Memory B cell (primary cell): ENCODE measurements around the gene HPD.
A peak's percentile ranks its signal among the peaks of the same experiment; 100 is the strongest.

Experiments used
- ATAC-seq: fragments of 150-1000 bp; cut with Tn5 transposase; 2 replicates; pipeline ENCODE4 v1.10.0; 2021; ENCODE audit warnings: low read depth, mild to moderate bottlenecking, moderate library complexity
- DNase-seq, 2 donors: peaks; one replicate each; pipeline ENCODE4 v3.0.0; 2022; ENCODE audit warnings: low spot score in 2 of 2
- H3K27ac Mint-ChIP-seq: one replicate; pipeline ENCODE4 v1.8.0; 2022; ENCODE audit warnings: mild to moderate bottlenecking, moderate library complexity, mixed read lengths
- H3K27me3 Mint-ChIP-seq: one replicate; pipeline ENCODE4 v1.8.0; 2022; ENCODE audit warnings: mixed read lengths
- H3K36me3 Mint-ChIP-seq: one replicate; pipeline ENCODE4 v1.8.0; 2022; ENCODE audit warnings: mild to moderate bottlenecking, mixed read lengths
- H3K4me1 Mint-ChIP-seq: one replicate; pipeline ENCODE4 v1.8.0; 2022; ENCODE audit warnings: mixed read lengths
- H3K4me3 Mint-ChIP-seq: one replicate; pipeline ENCODE4 v1.8.0; 2022; ENCODE audit warnings: mild to moderate bottlenecking, moderate library complexity, mixed read lengths
- H3K9me3 Mint-ChIP-seq: one replicate; pipeline ENCODE4 v1.8.0; 2022; ENCODE audit warnings: mixed read lengths

HPD gene

DNA sequence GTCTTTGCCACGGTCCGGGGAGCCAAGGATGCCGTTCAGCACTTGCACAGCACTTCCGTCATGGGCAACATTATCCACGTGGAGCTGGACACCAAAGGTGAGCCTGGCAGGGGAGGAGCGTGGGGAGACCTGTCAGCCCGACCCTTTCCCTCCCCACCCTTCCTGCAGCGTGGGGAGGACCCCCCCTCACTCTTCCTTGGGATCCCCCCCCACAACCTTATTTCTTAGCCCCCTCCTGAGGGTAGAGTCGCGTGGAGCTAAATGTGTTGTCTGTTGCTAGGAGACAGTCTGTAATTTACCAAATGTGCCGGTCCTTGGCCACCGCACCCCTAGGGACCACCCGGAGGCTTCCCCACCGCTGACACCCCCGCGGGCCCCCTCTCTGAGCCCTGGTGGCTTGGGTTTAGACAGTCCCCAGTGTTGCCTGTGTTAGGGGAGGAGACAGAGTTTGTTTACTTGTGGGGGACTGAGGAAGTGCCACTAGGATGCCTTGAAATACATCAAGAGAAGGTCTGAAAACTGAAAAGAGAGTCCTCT is 52.6 kb downstream of the HPD start:
- Mint-ChIP-seq H3K4me3 (peak overlapping the region; percentile 93), H3K27ac (peak overlapping the region; percentile 90), H3K27me3 (no peaks in the 10 kb centered on the region), H3K4me1 (peaks cover 28% of the 10 kb centered on the region), H3K9me3 (no peaks in the 10 kb centered on the region), H3K36me3 (peaks cover 11% of the 10 kb centered on the region)
- DNase-seq (peak; percentile 54 to 66), ATAC-seq (peak; percentile 44)

DNA sequence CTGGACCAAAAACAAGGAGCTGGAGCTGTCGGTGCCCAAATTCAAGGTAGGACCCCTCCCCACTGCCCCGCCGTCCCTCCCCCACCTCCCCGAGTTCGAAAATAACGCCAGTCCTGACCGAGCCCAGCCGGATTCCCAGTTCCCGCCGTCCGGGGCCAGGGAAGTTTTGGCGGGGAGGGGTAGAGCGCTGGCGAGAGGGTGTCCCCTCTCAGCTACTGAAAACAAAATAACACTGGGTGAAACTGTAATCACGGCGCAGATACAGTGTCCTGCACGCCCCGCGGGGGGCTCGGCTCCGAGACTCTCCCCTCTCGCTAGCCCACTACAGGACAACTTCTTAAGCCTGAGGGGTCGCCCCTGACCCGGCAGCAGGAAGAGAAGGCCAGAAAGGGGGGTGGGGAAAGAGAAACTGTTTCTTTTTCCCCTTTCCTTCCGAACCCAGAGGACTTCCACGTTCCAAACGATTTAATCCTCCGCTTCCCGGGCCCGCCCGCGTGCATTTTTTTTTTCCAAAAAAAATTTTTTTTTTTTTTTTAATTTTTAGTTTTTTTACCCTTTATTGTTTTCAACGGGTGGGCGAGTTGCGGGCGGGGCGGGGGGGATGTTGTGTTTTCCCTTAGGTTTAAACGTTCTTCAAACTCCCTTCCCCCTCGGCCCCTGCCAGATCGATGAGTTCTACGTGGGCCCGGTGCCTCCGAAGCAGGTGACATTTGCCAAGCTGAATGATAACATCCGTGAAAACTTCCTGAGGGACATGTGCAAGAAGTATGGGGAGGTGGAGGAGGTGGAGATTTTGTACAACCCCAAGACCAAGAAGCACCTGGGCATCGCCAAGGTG is 53.3 kb downstream of the HPD start:
- Mint-ChIP-seq H3K4me3 (peak overlapping the region; percentile 97), H3K9me3 (no peaks in the 10 kb centered on the region), H3K36me3 (peaks cover 11% of the 10 kb centered on the region), H3K4me1 (peaks cover 24% of the 10 kb centered on the region), H3K27me3 (no peaks in the 10 kb centered on the region), H3K27ac (peak overlapping the region; percentile 90)
- peak; percentile 25 to 62 for DNase-seq
- ATAC-seq: no peak

DNA sequence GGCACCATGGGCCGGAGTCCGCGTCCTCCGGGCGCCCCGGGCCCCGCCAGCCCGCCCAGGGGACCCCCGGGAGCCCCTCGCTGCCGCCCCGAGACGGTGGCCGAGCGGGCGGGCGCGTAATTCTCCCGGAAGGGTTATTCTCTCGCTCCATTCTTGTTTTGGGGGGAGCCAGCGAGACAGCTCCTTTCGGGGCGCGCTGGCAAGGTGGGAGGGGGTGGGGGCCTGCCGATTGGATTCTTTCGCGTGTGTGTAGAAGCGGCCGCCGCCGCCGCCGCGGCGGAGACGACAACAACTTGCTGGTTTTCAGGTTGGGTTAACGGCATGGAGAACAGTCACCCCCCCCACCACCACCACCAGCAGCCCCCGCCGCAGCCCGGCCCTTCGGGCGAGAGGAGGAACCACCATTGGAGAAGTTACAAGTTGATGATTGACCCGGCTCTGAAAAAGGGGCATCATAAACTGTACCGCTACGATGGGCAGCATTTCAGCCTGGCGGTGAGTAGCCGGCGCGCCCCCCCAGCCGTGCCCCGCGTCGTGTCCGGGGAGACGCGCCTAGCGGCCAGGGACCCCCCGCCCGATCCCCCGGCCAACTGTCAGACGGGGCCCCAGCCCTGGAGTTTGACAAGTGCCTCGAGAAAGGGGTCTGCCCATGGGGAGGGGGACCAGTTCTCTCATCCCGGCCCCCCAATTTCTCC is 54.1 kb downstream of the HPD start:
- DNase-seq: peak; percentile 59
- H3K4me3 Mint-ChIP-seq: peak overlapping the region; percentile 97
- no peaks in the 10 kb centered on the region for H3K9me3 Mint-ChIP-seq
- H3K4me1 Mint-ChIP-seq: peaks cover 24% of the 10 kb centered on the region
- ATAC-seq: peak; percentile 10
- H3K36me3 Mint-ChIP-seq: peaks cover 9% of the 10 kb centered on the region
- no peaks in the 10 kb centered on the region for H3K27me3 Mint-ChIP-seq
- peak overlapping the region; percentile 90 for H3K27ac Mint-ChIP-seq

DNA sequence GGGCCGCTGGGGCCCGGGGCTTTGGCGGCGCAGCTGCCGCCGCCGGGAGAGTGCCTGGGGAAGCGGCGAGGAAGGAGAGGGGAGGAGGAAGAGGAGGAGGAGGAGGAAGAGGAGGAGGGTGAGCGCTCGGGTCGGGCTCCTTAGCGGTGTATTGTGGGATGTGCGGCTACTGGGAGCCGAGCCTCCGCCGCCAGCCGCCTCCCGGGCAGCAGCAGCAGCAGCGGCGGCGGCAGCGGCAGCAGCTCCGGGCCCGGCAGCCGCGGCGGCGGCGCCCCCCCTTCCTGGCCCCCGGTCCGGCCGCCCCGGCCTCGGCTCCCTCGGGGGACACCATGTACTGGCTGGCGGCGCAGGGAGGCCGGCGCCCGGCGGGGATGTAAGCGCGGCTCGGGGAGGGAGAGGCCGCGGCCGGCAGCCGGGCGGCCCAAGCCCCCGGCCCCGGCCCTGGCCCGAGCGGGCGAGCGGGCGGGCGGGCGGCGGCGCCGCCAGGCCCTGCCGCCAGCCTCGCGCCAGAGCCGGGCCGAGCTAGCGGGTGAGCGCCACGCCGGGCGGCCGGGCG is 54.7 kb downstream of the HPD start, which contains the start of gene SETD1B:
Gene SETD1B (plus strand): TSS at position 149 of the 556 bp plus-strand sequence. CDS start 729 bp downstream, outside the sequence.
- peak within 1 kb of the TSS; percentile 97 for H3K4me3 Mint-ChIP-seq
- no peaks in the 10 kb centered on the region for H3K9me3 Mint-ChIP-seq
- H3K4me1 Mint-ChIP-seq: peaks cover 27% of the 10 kb centered on the region
- peak within 1 kb of the TSS; percentile 95 for H3K27ac Mint-ChIP-seq
- H3K27me3 Mint-ChIP-seq: no peaks in the 10 kb centered on the region
- no peak for ATAC-seq
- DNase-seq: peak; percentile 46 to 72
- peaks cover 6% of the 10 kb centered on the region for H3K36me3 Mint-ChIP-seq

DNA sequence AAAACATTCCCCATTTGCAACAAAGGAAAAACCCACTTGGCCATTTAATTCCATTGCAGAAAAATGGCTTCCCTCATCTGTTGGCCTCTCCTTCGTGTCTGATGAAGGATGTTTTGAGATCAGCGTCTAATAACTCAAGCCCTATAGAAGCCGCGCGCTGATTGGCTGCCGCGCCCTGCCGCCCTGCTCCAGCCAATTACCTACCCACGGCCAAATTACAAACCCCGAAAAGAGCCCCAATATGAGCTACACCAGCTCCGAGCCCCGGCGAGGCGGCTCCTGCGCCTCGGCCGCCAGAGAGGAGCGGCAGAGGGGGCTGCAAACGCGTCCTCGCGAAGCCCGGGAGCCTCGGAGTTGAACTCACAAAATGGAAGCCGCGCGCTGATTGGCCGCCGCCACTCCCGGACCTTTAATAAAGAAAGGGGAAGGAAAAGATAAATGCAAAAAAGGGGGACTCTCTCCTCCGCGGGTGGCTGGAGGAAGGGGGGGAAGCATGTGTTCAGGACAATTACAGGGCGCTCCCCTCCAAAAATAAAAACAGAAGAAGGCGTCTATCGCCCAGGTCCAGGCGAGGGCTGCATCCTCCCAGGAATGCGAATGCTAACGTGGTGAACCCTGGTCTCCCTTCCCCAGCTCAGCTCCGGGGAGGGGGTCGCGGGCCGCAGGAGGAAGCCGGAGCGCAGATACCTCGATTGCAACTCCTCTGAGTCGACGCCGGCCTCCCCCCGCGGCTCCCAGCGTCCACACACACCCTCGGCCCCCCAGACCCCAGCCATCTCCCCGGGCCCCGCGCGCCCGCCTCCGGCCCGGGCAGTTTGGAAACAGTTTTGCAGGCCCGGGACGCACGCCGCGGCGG is 55.6 kb downstream of the HPD start:
- Mint-ChIP-seq H3K27ac (peak overlapping the region; percentile 95), H3K4me3 (peak overlapping the region; percentile 88), H3K27me3 (no peaks in the 10 kb centered on the region), H3K36me3 (peaks cover 3% of the 10 kb centered on the region), H3K4me1 (peaks cover 32% of the 10 kb centered on the region), H3K9me3 (no peaks in the 10 kb centered on the region)
- DNase-seq (peak; percentile 94 to 95), ATAC-seq (peak; percentile 50)

DNA sequence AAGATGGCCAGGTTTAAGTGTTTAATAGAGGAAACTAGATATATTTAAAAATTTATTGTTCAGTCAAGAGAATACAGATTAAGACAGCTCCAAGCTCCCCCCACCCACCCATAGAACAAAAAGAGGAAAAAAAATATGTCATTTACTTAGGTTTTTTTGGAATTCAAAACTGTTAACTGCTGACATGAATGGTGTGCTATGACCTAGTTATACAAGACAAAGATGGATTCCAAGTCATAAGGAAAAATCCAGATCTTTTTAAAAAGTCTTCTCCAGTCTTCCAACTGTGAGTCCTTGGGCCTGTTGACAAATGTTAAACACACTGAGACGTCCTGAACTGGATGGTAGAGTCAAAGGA is 56.2 kb downstream of the HPD start:
- ATAC-seq: no peak
- Mint-ChIP-seq H3K4me1 (peaks cover 29% of the 10 kb centered on the region), H3K36me3 (peaks cover 3% of the 10 kb centered on the region)

DNA sequence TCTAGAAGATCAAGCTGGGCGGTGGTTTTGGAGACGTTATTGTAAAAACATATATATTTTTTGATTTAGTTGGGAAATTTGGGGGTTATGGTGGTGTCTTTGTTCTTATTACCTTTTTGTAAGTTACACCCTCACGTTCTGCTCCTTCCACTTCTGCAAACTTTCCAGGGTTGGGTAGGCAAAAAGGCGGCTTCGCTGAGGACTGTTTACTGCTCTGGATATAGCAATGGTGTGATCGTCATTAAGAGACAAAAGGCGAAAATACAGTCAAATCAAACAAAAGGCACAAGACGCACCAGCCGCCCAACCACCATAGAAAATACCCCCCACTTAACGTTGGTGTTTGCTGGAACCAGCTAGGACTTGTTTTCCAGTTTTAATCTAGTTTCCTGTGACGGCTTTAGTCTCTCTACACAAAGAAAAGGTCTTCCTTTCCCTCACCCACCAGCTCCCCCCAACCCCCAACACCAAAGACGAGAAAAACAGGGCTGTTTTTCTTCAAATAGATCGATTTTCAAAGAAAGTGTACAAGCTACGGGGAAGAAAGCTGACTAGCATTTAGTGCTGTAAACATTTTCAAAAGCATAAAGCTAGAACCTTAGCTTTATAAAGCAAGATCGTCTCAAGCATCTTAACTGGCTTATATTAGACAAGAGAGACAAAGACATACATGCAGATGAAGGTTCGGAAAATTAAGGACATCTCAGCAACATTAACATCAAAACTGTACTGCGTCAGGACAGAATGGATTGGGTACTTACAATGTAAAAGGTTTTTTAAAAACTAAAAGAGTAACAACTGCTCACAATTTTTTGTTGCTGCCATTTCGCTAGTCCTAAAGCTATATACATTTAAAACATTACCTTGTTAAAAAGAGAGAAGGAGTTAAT is 56.8 kb downstream of the HPD start:
- H3K27ac Mint-ChIP-seq: peak overlapping the region; percentile 95
- no peak for ATAC-seq
- no peaks in the 10 kb centered on the region for H3K27me3 Mint-ChIP-seq
- no peak for DNase-seq
- H3K4me1 Mint-ChIP-seq: peaks cover 28% of the 10 kb centered on the region
- H3K9me3 Mint-ChIP-seq: no peaks in the 10 kb centered on the region
- peaks cover 3% of the 10 kb centered on the region for H3K36me3 Mint-ChIP-seq
- peak overlapping the region; percentile 88 for H3K4me3 Mint-ChIP-seq

More for the DNA sequence above, 56.2 kb downstream of the HPD start:
- no peak for DNase-seq
- no peaks in the 10 kb centered on the region for H3K27me3 Mint-ChIP-seq
- H3K9me3 Mint-ChIP-seq: no peaks in the 10 kb centered on the region
- H3K27ac Mint-ChIP-seq: peak overlapping the region; percentile 95
- H3K4me3 Mint-ChIP-seq: peak overlapping the region; percentile 88

DNA sequence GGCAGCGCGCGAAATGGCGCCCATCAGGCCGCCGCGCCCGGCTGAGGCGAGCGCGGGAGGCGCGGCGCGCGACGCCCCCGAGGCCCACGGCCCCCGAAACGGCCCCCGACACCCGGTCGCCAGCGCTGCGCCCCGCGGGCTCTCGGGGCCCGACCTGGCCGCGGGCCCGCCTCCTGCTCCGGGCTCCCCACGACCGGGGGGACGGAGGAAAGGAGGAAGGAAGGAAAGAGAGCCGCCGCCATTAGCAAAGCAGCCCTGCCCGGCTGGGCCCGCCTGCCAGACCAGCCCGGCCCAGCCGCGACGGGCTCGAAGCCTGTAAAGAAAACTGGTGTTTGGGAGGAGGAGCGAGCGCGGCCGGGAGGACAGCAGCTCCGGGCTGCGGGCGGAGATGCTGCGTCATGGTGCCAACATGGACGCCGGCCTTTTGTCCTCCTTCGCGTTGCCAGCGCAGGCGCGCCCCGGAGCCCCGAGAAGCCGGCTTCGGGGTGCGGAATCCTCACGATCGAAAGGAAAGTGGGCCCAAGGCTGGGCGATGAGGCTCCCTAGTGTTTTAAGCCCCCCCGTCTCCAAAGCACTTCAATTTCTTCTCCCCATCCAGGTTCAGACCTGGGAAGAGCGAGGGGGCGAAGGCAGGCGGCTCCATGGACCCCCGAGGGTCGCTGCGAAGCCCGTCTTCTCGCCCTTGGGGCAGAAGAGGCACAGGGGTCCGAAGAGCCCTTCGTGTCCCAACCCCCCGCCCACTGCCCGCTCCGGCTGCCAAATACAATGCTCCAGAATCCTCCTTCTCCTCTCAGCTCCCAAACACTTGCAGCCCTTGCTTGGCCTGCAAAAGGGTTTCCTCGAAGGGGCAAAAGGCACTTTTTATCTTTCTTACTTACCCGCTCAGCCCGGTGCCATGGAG is 57.7 kb downstream of the HPD start:
- Mint-ChIP-seq H3K27ac (peak overlapping the region; percentile 95), H3K36me3 (no peaks in the 10 kb centered on the region), H3K4me3 (peak overlapping the region; percentile 88), H3K9me3 (no peaks in the 10 kb centered on the region), H3K27me3 (no peaks in the 10 kb centered on the region), H3K4me1 (peaks cover 23% of the 10 kb centered on the region)
- DNase-seq (peak in 1 of 2 donors; percentile 52), ATAC-seq (peak; percentile 5)

DNA sequence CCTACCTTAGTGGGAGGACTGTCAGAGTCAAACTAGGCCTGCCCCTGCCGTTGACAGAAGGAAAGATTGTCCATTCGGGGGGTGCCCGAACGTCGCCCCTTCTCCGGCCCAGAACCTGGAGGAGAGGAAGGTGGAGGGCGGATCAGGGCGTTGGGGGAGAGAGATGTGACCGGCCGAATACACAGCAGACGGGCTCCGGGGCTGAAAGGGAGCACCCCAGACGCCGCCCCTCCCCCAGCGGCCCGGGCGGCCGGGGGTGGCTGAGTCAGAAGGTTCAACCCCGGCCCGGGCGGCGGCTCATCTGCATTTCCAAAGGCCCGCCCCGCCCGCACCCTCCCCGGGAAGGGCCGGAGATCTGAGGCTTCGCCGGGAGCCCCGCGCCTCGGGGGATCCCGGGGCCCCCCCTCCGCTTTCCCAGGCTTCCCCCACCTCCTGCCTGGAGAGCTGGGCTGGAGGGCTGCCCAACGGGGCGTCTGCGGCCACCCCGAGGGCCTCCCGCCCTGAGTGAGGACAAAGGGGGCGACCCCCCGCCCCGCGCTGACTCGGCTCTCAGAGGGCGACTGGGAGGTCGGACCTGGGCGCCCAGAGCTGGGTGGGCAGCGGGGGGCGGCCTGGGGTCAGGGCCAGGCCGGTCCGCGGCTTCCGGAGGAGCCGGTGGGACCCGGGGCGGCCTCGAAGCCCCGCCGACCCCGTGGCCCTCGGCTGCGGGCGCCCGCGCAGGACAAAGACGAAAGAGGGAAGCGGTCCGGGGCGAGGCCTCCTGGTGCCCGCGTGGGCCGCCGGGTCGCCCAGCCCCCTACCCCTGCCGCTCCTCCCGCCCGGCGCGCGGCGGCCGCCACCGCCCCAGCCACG is 58.6 kb downstream of the HPD start:
- no peaks in the 10 kb centered on the region for H3K9me3 Mint-ChIP-seq
- H3K36me3 Mint-ChIP-seq: peaks cover 2% of the 10 kb centered on the region
- H3K4me1 Mint-ChIP-seq: peaks cover 22% of the 10 kb centered on the region
- DNase-seq (peak; percentile 52 to 70), ATAC-seq (peak; percentile 26)
- H3K4me3 Mint-ChIP-seq: peak overlapping the region; percentile 80
- H3K27ac Mint-ChIP-seq: peak overlapping the region; percentile 55
- H3K27me3 Mint-ChIP-seq: no peaks in the 10 kb centered on the region

DNA sequence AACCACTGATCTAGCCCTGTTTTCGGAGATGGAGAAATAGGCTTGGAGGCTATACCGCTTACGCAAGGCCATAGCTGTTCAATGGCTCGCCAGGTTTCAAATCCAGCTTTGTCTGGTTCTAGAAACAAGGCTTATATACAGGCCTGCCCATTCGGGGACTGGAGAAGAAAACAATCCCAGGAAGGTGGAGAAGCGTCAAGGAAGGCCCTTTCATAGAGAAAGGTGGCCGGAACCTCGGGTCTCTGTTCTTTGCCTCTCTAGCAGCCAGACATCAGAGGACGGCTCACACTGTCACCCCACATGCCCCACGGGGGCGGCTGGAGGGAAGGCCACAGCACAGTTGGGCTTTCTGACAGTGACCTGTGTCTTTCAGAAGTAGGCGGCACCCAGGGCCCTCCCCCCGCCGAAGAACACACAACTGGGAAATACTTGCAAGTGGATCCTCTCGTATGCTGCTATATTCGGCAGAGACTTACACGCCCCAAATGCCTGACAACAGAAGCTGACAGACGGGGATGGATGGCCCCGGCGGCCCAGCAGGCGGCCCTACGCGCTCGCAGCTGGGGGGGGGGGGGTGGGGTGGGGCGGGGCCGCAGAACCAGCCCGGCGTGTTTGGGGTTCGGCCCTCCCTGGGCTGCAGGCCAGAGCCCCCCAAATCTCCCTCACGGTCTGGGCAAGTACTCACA is 59.4 kb downstream of the HPD start:
- DNase-seq (peak in 1 of 2 donors; percentile 48), ATAC-seq (peak; percentile 19)
- no peaks in the 10 kb centered on the region for H3K27me3 Mint-ChIP-seq
- H3K36me3 Mint-ChIP-seq: peaks cover 3% of the 10 kb centered on the region
- H3K4me1 Mint-ChIP-seq: peaks cover 29% of the 10 kb centered on the region
- H3K27ac Mint-ChIP-seq: peak overlapping the region; percentile 55
- peak overlapping the region; percentile 80 for H3K4me3 Mint-ChIP-seq
- H3K9me3 Mint-ChIP-seq: no peaks in the 10 kb centered on the region

DNA sequence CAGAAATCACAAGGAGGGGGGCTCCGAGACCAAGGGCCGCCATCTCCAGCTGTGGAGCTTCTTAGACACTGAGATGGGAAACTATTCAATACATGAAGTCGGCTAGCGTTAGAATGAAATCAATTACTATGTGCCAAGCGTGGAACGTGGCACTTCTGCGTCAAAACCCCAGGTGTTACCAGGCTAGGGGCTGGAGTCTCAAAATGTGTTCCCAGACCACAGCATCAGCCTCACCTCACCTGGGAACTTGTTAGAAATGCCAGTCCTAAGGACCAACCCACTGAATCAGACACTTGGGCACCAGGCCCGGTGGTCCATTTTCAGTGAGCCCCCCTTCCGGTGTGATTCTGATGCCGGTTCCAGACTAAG is 59.9 kb downstream of the HPD start:
- H3K4me3 Mint-ChIP-seq: peak overlapping the region; percentile 80
- DNase-seq: no peak
- no peak for ATAC-seq
- H3K4me1 Mint-ChIP-seq: peaks cover 31% of the 10 kb centered on the region
- no peaks in the 10 kb centered on the region for H3K27me3 Mint-ChIP-seq
- no peak overlapping the region for H3K27ac Mint-ChIP-seq
- no peaks in the 10 kb centered on the region for H3K9me3 Mint-ChIP-seq
- peaks cover 3% of the 10 kb centered on the region for H3K36me3 Mint-ChIP-seq
